H1 (cell line): ENCODE measurements around the gene SORD.
"Not testable (repeated sequence)": the region's sequence is repeated elsewhere in the genome, so short reads cannot be mapped to it uniquely, and the experiment has no call there.

ENCODE experiments used
- EGR1 ChIP-seq: IDR thresholded peaks from 2 replicates; pipeline ENCODE4 v1.6.1; 2011; ENCODE audit warnings: low read depth, low read length, borderline replicate concordance
- EZH2 ChIP-seq: fragments of 200-600 bp; sonication (generic); IDR thresholded peaks from 2 replicates; pipeline ENCODE4 v1.7.1; 2012; ENCODE audit warnings: low read depth, mild to moderate bottlenecking, moderate library complexity, low read length, inconsistent platforms; ENCODE audit not compliant: severe bottlenecking
- MAFK ChIP-seq: IDR thresholded peaks from 2 replicates; pipeline ENCODE4 v1.6.1; 2012; ENCODE audit warnings: low read depth, mild to moderate bottlenecking, improper control_type of control experiment, low read length
- NRF1 ChIP-seq: IDR thresholded peaks from 2 replicates; pipeline ENCODE4 v1.6.1; 2011; ENCODE audit warnings: mild to moderate bottlenecking, low read depth, low read length, improper control_type of control experiment
- POLR2A ChIP-seq, 2 experiments: IDR thresholded peaks; 1 replicate in 1 of 2; 2 replicates in 1 of 2; pipeline ENCODE4 v1.6.1; 2011; ENCODE audit warnings: low read depth in 2 of 2, low read length in 2 of 2, mild to moderate bottlenecking in 2 of 2; ENCODE audit errors: control extremely low read depth in 1 of 2
- POLR2AphosphoS5 ChIP-seq: IDR thresholded peaks from 2 replicates; pipeline ENCODE4 v1.6.1; 2011; ENCODE audit warnings: low read depth, low read length
- SIX5 ChIP-seq: IDR thresholded peaks from 2 replicates; pipeline ENCODE4 v1.6.1; 2011; ENCODE audit warnings: mild to moderate bottlenecking, low read depth, low read length
- SP2 ChIP-seq: IDR thresholded peaks from 2 replicates; pipeline ENCODE4 v1.6.1; 2012; ENCODE audit warnings: mild to moderate bottlenecking, low read length, inconsistent platforms
- TAF1 ChIP-seq: IDR thresholded peaks from 2 replicates; pipeline ENCODE4 v1.6.1; 2011; ENCODE audit warnings: mild to moderate bottlenecking, low read depth, low read length
- YY1 ChIP-seq: IDR thresholded peaks from 2 replicates; pipeline ENCODE4 v1.6.1; 2011; ENCODE audit warnings: low read depth, mild to moderate bottlenecking, low read length
- TF ChIP-seq, protein P1 (sequence below), 3 experiments: IDR thresholded peaks; 1 replicate in 2 of 3; 2 replicates in 1 of 3; pipeline versions ENCODE4 v1.5.1 to v1.6.1; 2011; ENCODE audit warnings: low read length in 3 of 3, mild to moderate bottlenecking in 3 of 3, inconsistent platforms in 2 of 3, low read depth in 1 of 3, moderate library complexity in 1 of 3; ENCODE audit not compliant: insufficient read depth in 1 of 3; ENCODE audit errors: control extremely low read depth in 1 of 3
- TF ChIP-seq, protein P2 (sequence below): IDR thresholded peaks from 2 replicates; pipeline ENCODE4 v1.6.1; 2012; ENCODE audit warnings: low read length, inconsistent platforms

DNA sequence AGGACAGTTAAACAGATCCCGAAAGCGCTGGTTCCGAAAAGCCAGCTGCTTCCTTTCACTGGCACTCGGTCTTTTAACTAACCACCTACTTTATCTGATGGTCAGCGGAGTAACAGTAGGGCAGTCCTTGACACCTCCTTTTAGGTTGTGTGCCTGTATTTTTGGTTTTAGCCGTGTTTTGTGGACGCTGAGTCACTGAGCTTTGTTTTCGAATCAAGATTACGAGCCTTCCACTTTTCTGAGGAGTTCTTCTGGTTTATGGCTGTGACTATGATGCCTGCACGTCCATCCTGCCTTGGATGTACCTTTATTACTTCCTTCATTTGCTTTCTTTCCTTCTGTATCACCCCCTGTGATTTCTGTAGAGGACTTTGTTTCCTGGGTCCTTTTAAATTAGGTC, 59.4 kb downstream of the SORD start:
- TF ChIP-seq, protein P1, sequence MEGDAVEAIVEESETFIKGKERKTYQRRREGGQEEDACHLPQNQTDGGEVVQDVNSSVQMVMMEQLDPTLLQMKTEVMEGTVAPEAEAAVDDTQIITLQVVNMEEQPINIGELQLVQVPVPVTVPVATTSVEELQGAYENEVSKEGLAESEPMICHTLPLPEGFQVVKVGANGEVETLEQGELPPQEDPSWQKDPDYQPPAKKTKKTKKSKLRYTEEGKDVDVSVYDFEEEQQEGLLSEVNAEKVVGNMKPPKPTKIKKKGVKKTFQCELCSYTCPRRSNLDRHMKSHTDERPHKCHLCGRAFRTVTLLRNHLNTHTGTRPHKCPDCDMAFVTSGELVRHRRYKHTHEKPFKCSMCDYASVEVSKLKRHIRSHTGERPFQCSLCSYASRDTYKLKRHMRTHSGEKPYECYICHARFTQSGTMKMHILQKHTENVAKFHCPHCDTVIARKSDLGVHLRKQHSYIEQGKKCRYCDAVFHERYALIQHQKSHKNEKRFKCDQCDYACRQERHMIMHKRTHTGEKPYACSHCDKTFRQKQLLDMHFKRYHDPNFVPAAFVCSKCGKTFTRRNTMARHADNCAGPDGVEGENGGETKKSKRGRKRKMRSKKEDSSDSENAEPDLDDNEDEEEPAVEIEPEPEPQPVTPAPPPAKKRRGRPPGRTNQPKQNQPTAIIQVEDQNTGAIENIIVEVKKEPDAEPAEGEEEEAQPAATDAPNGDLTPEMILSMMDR (IDR thresholded peaks at IDR 0.05; ENCODE audit: control extremely low read depth in 1 of 3, insufficient read depth in 1 of 3, low read depth in 1 of 3, low read length in 3 of 3), result not testable (repeated sequence)
- not testable (repeated sequence) for TF ChIP-seq POLR2A (IDR thresholded peaks at IDR 0.05; ENCODE audit: control extremely low read depth in 1 of 2, low read depth in 2 of 2, low read length in 2 of 2); EZH2; EGR1; SIX5; NRF1; SP2; POLR2AphosphoS5; TAF1; YY1; MAFK
- TF ChIP-seq, protein P2, sequence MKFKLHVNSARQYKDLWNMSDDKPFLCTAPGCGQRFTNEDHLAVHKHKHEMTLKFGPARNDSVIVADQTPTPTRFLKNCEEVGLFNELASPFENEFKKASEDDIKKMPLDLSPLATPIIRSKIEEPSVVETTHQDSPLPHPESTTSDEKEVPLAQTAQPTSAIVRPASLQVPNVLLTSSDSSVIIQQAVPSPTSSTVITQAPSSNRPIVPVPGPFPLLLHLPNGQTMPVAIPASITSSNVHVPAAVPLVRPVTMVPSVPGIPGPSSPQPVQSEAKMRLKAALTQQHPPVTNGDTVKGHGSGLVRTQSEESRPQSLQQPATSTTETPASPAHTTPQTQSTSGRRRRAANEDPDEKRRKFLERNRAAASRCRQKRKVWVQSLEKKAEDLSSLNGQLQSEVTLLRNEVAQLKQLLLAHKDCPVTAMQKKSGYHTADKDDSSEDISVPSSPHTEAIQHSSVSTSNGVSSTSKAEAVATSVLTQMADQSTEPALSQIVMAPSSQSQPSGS, result not testable (repeated sequence)
